GM19043 (cell line): ENCODE data around the gene HDGFL2.
"Not testable (repeated sequence)": the region's sequence is repeated elsewhere in the genome, so short reads cannot be mapped to it uniquely, and the experiment has no call there.

Experiments
- ATAC-seq: cut with Tn5 transposase; IDR thresholded peaks from one replicate; pipeline ENCODE4 v1.9.1; 2021; ENCODE audit warnings: low read depth; ENCODE audit not compliant: unreplicated experiment

HDGFL2 gene

DNA sequence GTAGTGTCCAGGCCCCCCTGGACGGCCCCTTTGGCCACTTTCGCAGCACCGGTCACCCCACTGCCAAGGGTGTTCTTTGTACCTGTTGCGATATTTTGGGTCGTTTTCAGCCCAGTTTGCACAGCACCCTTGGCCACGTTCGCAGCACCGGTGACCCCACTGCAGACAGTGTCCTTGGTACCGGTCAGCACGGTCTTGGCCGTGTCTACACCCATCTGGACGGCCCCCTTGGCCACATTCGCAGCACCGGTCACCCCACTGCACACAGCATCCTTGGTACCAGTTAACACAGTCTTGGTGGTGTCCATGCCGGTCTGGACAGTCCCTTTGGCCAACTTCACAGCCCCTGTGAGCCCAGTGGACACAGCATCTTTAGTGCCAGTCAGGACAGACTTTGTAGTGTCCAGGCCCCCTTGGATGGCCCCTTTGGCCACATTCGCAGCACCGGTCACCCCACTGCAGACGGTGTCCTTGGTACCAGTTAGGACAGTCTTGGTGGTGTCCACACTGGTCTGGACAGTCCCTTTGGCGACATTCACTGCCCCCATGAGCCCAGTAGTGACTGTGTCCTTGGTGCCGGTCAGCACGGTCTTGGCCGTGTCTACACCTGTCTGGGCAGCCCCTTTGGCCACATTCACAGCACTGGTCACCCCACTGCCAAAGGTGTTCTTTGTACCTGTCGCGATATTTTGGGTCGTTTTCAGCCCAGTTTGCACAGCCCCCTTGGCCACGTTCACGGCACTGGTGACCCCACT is 39.4 kb downstream of the HDGFL2 start:
- ATAC-seq, result no peak

DNA sequence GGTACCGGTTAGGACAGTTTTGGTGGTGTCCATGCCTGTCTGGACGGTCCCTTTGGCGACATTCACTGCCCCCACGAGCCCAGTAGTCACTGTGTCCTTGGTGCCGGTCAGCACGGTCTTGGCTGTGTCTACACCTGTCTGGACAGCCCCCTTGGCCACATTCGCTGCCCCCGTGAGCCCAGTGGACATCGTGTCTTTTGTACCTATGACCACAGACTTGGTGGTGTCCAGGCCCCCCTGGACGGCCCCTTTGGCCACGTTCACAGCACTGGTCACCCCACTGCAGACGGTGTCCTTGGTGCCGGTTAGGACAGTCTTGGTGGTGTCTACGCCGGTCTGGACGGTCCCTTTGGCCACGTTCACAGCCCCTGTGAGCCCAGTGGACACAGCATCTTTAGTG is 40.0 kb downstream of the HDGFL2 start:
- no peak for ATAC-seq

DNA sequence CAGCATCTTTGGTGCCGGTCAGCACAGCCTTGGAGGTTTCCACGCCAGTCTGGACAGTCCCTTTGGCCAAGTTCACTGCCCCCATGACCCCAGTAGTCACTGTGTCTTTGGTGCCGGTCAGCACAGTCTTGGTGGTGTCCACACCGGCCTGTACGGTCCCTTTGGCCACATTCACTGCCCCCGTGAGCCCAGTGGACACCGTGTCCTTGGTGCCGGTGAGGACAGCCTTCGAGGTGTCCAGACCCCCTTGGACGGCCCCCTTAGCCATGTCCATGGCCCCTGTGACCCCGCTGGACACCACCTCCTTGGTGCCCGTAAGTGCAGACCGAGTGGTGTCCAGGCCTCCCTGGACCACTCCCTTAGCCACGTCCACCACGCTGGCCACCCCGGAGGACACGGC is 41.2 kb downstream of the HDGFL2 start:
- no peak for ATAC-seq

DNA sequence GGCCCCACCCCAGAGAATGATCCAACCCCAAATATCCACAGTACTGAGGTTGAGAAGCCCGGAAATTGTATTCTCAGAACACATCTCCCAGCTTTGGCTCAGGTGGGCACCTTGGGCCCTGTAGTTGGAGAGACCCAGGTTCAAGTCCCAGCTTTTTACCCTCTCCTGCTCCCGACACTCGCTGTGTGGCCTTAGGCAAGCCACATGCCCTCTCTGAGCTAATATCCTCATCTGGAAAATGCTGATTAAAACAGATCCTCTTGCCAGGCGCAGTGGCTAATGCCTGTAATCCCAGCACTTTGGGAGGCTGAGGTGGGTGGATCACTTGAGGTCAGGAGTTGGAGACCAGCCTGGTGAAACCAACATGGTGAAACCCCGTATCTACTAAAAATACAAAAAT is 43.6 kb downstream of the HDGFL2 start:
- ATAC-seq, result no peak

DNA sequence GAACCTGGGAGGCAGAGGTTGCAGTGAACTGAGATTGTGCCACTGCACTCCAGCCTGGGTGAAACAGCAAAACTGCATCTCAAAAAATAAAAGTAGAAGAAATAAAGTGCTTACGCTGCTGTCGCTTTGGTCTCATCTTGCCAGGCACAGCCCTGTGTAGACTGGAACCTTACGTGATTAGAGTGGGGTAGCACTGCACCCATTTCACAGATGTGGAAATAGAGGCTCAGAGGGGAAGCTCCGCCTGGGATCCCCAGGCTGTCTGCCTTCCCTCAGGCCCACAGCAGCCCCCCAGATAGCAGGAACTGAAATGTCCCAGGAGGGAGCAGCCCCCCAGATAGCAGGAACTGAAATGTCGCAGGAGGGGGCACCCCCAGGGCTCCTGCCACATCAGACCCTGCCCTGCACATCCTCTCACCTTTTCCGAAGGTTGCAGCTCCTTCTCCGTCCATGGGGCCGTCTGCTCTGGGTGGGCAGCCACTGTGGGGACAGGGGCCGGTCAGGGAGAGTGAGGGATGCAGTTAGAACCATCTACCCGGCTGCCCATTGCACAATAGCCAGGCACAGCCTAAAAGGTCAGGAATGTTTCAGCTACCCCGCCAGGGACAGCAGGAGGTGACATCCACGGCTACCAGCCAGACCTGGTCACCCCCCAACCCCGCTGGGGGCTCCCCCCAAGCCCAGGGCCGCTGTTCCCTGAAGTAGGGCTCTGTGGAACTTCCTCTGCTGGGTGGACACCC is 44.3 kb downstream of the HDGFL2 start:
- no peak for ATAC-seq

DNA sequence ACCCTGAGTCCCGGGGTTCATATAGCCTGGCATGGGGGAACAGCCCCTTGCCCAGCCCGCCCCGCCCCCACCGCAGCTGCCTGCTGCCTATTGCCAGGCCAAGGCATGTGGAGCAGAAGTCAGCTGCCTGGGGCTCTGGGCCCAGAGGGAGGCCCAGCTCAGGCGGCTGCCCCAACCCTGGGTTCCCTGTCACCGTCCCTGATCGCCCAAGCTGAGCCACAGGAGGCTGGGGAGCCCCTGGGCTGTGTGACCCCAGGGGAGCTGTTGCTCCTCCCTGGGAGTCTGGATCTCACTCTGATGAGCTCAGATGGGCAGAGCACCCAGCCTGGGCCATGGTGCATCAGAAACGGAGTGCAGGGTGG is 44.8 kb downstream of the HDGFL2 start:
- ATAC-seq, result no peak

DNA sequence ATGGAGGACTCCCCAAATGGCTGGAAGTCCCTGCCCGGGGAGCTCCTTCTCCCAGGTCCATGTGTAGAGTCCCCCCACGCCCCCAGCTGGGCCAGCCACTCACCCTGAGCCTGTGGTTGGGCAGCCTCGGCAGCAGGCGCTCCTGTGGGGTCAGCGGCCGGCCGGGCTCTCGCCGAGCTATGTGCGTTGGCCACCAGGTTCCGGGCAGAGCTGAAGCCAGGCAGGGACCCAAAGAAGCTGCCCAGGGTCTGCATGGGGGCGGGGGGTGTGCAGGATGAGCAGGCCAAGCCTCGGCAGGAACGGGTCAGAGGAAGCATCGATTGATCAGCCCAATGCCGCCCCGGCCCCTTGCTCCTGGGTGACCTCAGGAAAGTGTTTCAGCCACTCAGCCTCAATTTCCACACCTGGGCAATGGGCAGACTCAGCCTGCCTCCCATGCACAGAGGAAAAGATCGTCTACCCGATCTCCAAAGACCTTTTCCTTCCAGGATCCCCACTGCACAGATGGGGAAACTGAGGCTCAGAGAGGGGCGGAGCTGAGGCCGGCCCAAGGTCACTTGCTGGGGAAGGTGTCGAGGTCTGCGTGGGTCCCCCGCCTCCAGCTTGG is 45.5 kb downstream of the HDGFL2 start:
- no peak for ATAC-seq

DNA sequence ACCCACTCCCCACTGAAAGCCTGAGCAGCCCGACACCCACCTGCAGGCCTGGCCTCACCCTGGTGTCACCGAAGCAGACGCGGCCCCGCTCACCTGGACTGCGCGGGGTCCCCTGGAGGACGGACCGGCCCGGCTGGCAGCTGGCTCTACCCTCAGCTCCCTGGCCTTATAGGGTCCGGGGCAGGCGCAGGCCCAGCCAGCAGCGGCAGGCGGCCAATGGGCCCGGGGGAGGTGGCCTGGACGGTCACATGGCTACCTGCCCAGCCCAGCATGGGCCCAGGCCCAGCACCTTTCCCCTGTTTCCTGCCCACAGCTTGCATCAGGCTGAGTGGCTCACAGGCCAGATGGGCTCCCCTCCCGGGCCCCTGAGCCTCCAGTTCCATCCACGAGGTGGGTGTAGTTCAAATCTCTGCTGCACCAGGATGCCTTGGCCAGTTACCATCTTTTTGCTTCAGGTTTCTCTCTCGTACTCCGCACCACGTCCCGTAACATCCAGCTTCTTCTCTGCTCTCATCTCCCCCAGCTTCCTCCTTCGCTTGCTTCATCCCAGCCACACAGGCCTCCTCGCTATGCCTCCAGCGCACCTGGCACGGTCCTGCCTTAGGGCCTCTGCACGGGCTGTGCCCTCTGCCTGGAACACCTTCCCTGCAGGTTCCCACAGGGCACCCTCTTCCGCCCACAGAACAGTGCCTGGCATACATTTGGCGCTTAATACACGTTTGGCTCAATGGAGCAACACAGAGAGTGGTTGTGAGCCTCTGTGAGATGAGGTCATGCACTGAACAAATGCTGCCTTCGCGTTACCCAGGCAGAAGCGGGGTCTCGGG is 46.5 kb downstream of the HDGFL2 start, which contains the start of gene PLIN4:
PLIN4 (minus strand) TSS at position 142 of the 827 bp plus-strand sequence. CDS start 214 bp downstream, outside the sequence.
- no peak for ATAC-seq

DNA sequence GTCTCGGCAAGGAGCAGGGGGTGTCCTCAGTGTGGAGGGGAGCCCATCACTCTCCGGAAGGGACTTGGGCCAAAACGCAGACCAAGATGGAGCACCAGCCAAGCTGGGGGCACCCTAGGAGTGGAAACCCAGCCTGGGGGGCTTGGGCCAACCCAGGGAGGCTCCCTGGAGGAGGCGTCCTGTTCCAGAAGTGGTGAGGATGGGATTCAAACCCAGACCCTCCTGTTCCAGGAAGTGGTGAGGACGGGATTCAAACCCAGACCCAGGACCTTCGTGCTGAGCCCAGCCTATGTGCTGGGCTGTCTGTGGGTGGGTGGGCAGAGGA is 47.0 kb downstream of the HDGFL2 start:
- ATAC-seq, result no peak

DNA sequence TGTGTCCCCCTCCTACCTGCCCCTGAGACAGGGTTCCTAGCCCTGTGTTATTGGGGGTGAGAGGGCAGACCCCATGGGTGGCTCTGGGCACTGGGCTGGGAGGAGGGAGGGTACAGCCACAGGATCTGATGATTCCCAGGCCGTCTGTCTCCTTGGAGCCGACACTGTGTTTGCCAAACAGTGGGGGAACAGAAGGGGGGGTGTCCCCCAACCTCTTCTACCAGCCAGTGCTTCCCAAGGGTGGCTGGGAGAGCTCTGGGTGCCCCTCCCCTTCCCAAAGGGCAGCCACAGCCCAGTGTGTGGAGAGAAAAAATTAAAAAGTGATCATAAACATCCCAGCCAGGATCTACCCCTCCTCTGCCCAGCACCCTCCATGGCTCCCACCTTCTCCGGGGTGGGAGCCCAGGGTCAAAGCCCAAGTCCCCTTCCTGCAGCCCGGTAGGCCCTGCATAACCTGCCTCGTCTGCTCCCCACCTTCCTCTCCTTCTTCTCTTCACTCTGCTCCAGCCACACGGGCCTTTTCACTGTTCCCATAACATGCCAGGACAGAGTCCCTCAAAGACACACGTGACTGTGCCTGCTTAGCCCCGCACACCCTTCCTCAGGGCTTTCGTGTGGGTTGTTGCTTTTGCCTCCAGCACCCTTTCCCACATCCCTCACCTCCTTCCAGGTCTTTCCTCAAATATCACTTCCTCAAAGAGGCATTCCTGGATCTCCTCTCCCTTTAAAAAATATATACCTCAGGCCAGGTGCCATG is 47.6 kb downstream of the HDGFL2 start:
- ATAC-seq, result no peak

DNA sequence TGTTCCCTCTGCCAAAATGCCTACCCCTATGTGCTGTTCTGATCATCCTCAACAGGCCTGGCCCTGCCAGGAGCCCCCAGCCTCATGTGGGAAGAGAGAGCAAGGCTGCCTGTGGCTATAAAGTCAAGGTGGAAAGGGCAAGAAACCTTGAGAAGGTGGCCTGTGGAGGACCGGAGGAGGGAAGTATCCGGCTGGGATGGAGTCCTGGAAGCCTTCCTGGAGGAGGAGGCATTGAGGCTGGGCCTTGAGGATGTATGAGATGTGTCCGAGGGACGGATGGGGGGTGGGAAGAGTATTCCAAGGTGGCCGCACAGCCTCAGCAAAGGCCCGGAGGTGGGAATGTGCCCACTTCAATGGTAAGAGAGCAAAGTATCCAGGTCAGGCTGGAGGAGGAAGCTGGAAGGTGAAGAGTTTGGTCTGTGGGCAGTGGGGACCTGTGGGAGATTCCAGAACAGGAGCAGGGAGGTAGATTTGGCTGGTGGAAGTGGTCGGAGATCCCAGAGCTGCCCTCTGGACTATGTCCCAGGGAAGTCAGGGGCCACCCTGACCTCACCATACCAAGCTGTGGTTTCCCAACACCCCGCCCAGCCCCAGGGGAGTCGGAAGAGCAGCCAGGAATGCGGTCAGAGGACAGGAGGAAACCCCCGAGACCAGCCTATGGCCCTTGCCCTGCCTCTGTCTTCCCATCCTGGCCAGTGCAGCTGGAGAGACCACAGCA is 49.2 kb downstream of the HDGFL2 start:
- ATAC-seq, result no peak

DNA sequence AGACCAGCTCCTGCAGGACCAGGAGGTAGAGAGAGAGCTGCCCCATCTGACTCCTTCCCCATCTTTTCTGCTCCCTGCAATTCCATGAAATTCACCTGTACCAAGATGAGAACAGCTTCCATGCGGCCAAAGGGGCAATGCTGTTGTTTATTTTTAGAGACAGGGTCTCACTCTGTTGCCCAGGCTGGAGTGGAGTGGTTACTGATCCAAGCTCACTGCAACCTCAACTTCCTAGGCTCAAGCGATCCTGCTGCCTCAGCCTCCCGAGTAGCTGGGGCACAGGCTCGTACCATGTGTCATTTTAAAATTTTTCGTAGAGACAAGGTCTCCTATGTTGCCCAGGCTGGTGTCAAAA is 49.8 kb downstream of the HDGFL2 start:
- ATAC-seq, result no peak

DNA sequence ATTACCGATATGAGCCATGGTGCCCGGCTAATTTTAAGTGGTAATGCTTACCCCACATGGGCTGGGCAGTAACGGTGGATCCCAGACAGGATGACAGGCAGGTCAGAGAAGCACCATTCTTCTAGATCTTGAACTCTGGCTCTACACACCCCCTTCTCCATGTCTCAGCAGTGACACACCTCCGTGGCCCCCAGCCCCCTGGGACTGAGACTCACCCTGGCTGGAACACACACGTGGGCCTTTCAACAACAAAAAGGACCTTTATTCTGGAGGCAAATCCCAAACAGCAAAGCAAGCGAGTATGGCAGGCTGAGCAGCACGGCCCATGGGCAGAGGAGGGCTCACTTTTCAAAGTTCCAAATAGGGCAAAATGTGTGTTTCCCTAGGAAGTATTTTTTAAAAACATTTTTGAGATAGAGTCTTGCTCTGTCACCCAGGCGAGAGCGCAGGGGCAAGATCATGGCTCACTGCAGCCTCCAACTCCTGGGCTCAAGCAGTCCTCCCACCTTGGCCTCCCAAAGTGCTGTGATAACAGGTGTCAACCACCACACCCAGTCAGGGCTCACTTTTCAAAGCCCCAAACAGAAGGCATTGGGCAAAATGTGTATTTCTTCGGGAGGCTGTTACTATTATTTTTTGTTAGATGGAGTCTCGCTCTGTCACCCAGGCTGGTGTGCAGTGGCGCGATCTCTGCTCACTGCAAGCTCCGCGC is 50.4 kb downstream of the HDGFL2 start:
- ATAC-seq, result no peak

DNA sequence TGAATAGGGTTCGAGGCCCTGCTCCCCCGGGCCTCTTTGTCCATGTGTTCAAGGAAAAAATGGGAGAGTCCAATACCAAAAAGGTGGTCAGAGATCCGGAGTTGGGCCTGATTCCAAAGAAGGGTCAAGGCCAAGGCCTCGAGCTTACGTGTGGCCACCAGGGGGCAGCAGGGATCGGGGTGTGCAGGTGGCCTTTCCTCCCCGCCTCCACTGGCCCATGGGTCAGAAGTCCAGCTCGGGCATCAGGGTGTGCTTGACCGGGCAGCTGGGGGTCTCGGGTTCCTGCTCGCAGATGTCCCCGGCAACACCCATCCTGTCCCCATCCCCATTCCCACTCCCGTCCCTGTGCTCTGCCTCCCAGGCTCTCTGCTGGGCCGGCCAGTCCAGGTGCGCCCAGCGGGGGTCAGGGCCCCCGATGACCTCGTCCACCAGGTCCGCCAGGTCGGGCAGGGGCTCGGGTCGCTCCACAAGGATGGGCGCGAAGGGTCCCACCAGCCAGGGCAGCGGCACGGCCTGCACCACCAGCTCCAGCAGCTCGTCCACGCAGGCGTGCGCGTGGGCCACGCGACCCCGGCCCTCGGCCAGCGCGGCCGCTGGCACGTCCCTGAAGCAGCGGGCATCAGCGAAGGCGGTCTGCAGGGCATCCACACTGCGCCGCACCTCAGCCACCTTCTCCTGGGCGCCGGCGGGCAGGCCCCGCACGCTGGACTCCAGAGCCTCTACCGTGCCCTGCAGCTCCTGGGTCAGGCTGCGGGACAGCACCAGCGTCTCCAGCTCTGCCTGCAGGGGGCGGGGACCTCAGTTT is 51.4 kb downstream of the HDGFL2 start:
- ATAC-seq, result no peak

DNA sequence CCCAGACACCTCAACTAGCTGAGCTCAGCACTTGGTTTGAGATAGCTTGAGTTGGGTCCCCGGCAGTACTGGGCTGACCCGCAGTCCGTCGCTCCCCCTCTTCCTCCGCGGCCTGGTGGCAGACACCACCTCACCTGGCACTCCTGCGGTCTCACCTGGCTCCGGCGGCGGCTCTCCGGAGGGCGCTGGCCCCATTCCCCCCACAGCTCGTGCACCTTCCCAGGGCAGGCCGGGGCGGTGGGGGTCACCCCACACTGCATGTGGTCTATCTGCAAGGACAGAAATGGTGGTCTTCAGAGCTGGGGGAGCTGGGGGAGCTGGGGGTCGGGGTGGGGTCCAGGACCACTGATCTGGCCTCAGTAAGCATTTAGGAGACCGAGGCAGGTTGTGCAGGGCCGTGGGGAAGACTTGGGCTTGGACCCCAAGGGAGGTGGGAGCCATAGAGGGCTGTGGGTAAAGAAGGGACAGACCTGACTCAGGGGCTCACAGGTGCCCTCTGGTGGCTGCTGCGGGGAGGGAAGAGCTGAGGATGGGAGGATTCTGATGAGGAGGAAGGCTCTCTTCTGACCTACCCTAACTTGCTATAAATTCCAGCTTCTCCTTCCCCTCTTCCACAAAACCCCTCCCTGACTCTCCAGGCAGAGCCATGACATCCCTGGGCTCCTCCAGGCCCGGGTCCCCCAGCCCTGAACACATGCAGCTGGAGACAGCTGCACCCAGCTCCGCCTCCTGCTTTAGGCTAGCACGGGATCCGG is 52.9 kb downstream of the HDGFL2 start:
- no peak for ATAC-seq

DNA sequence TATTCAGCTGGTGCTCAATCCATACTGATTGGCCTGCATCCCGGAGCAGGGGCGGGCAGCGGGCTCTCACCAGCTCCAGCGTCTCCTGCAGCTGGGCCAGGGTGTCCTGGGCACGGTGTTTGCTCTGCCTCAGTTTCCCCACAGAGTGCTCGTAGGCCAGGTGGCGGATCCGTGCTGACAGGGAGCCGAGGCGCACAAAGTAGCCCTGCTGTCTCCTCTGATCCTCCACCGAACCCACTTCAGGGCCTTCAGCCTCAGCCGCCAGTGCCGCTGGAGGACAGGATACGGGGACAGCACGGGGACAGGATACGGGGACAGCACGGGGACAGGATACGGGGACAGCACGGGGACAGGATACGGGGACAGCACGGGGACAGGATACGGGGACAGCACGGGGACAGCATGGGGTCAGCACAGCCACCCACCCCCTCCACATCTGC is 53.5 kb downstream of the HDGFL2 start:
- no peak for ATAC-seq

DNA sequence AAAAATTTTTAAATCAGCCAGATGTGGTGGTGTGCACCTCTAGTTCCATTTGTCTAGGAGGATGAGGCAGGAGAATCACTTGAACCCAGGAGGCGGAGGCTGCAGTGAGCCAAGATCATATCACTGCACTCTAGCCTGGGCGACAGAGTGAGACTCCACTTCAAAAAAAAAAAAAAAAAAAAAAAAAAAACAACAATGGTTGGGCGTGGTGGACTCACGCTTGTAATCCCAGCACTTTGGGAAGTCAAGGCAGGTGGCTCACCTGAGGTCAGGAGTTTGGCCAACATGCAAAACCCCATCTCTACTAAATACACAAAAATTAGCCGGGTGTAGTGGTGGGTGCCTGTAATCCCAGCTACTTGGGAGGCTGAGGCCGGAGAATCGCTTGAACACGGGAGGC is 55.3 kb downstream of the HDGFL2 start:
- not testable (repeated sequence) for ATAC-seq

DNA sequence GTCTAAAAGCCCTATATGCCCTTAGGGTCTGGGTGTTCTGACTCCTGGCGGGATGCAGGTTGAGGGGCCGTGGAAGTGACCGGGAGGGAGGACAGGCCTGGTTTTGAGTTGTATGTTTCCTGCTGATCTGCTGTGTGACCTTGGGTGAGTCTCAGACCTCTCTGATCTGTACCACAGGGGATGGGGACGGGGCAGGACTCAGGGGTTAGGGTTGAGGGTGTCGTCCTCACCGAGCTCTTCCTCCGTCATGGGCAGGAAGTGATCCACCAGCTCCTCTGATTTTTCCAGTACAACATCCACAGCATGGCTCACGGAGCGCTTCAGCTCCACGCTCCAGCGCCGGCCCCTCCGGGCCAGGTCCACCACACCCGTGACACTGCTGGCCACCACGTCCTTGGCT is 56.7 kb downstream of the HDGFL2 start:
- no peak for ATAC-seq
